ENCODE data around the gene SMPD1.

SMPD1 gene

GRCh38 chr11:6433998-6434660 lies 43.9 kb downstream of the SMPD1 start:
- no peak for TF ChIP-seq CTCF (IDR thresholded peaks at IDR 0.05; ENCODE audit: low read depth, low read length)

GRCh38 chr11:6437423-6437822 lies 47.1 kb downstream of the SMPD1 start:
- TF ChIP-seq CTCF (IDR thresholded peaks at IDR 0.05; ENCODE audit: low read depth, low read length): no peak
- H3K4me3 ChIP-seq (ENCODE audit: low read depth, low read length): no peak overlapping the region

More at GRCh38 chr11:6433998-6434660, 43.9 kb downstream of the SMPD1 start:
- no peak overlapping the region for H3K4me3 ChIP-seq (ENCODE audit: low read depth, low read length)

GRCh38 chr11:6437993-6438392 lies 47.7 kb downstream of the SMPD1 start:
- no peak for TF ChIP-seq CTCF (IDR thresholded peaks at IDR 0.05; ENCODE audit: low read depth, low read length)
- no peak overlapping the region for H3K4me3 ChIP-seq (ENCODE audit: low read depth, low read length)

GRCh38 chr11:6438979-6439571 lies 48.8 kb downstream of the SMPD1 start:
- TF ChIP-seq CTCF (IDR thresholded peaks at IDR 0.05; ENCODE audit: low read depth, low read length): peak; percentile 70
- no peak overlapping the region for H3K4me3 ChIP-seq (ENCODE audit: low read depth, low read length)

GRCh38 chr11:6440906-6441358 lies 50.7 kb downstream of the SMPD1 start, which contains the start of gene HPX:
Gene HPX (minus strand): TSS chr11:6440987. CDS start chr11:6440963, 24 bp downstream.
- no peak within 1 kb of the TSS for H3K4me3 ChIP-seq (ENCODE audit: low read depth, low read length)
- TF ChIP-seq CTCF (IDR thresholded peaks at IDR 0.05; ENCODE audit: low read depth, low read length): no peak

GRCh38 chr11:6442441-6442840 lies 52.2 kb downstream of the SMPD1 start:
- no peak for TF ChIP-seq CTCF (IDR thresholded peaks at IDR 0.05; ENCODE audit: low read depth, low read length)
- no peak overlapping the region for H3K4me3 ChIP-seq (ENCODE audit: low read depth, low read length)

GRCh38 chr11:6443269-6444003 lies 53.2 kb downstream of the SMPD1 start:
- no peak overlapping the region for H3K4me3 ChIP-seq (ENCODE audit: low read depth, low read length)
- peak; percentile 92 for TF ChIP-seq CTCF (IDR thresholded peaks at IDR 0.05; ENCODE audit: low read depth, low read length)
